HuH-7.5 (cell line): Measurements from ENCODE around the gene LRMDA.

Source experiments
- DNase-seq: peaks from one replicate; pipeline ENCODE4 v3.0.0; 2011; ENCODE audit warnings: low spot score

LRMDA gene

DNA sequence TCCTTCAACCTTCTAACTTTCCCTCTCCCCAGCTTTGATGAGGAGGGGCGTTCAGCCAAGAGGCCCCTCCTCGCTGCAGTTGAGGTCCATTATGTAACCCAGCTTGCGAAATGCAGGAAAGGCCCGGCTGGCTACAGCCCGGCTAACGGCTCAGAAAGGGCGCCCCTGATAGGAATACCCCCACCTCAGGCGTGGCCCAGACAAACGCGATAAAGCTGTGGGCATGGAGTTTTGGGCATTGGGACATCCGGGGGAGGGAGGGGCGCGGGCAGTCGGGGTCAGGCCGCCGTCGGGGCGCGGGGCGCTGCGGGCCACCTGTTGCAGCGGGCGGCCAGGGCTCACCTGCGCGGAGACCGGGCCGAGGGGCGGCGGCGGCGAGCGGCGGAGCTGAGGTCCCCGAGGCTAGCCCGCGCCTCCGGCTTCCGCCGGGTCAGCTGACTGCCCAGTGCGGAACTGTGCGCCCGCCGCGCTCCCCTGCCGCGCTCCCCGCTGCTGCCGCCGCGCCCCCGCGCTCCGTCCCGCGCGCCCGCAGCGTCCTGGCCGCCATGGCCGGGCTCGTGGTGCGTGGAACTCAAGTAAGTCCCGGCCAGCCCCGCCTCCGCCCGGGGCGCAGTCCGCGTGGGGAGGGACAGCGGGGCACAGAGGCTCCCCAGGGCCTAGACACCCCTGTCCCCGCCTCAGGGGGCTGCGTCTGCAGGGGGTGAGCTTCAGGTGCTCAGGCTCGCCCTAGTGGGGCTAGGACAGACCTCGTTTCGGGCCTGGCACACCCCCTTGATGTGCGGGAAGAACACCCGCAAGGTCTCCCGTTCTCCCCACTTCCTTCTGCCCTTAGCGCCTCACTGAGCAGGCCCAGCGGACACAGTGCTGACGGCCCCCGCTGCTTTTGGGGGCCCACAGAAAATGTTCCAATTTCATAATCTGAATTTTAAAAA, at the start of gene LRMDA:
TSS of gene LRMDA (plus strand) at position 445 of the 932 bp plus-strand sequence.
- no peak for DNase-seq

DNA sequence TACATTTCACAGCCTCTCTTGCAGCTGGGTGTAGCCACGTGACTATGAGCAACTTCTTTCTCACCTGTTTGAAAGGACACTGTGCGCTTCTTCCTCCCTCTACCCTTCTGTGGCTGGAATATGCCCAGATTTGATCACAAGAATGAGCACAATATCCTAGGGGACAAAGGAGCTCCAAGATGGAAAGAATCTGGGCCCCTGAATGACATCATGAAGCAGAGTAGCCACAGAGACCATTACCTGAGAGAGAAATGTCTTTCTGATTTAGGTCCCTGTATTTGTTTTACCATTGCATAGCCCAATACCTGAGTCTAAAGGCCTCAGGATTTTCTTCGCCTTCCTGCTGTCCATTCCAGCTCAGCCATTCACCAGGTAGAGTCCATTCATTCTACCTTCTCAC, 45.3 kb upstream of the LRMDA start:
- DNase-seq, result no peak

DNA sequence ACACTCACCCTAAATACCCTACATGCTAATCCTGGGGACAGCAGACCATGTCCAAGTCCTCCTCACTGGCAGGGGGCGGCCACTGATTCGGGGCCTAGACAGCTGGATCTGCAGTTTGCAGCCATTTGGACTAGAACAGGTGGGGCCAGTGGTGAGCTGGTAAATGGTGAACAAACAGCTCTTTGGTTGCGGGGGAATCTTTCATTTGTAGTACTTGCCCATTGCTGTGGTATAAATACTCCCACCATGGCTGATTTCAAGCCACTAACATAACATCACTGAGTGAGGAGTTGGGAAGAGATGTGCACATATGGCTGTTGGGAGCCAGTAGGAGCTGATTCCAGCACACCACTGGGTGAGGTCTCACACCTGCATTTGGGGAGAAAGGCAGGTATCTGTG, 43.3 kb upstream of the LRMDA start:
- DNase-seq, result no peak

DNA sequence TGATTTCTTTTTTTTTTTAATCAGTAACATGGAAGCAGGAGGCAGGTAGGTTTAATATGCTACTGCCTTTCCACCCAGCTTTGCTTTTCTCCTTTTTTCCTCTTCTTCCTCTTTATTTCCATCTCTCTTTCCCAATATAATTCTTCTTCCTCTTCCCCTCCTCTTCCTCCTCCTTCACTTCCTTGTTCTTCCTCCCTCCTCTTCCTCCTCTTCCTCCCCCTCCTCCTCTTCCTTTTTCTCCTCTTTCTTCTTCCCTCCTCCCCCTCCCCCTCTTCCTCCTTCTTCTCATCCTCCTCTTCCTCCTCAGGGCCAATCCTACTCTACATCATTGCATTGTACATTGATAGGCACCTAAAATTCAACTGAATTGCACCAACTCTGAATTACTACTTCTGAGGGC, 41.2 kb upstream of the LRMDA start:
- DNase-seq, result no peak

DNA sequence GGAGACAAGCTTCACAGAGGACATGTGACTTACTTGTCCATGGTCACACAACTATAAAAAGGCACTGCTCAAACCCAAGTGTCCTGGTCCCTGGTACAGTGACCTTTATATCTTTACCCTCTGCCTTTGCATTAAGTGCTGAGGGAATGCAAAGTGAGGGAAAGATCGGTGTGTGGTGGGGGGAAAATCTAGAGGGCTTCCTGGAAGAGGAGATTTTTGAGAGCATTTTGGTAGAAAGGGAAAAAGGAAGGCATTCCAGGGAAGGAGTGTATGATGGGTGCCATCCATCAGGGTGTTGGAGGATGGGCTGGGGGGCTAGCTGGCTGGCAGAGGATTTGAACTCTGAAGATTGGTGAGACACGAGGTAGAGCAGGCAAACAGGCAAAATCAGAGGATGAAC, 39.2 kb upstream of the LRMDA start:
- DNase-seq, result no peak

DNA sequence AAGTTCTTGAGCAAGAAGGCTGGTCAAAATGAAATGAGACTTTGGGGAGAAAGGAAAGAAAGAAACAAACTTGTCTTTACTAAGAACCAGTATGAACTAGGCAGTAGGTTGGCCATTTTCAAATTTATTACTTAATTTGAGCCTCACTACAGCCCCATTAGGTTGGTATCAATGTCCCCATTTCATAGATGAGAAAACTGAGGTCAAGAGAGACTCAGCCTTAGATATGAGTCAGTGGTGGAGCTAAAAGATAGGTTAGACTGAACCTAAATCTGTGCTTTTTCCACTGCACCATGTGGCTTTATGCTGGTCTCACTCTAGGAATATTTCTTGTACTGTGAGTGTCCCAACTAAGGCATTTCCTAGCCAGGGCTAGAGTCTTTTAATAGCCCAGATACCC, 38.7 kb upstream of the LRMDA start:
- DNase-seq, result no peak

DNA sequence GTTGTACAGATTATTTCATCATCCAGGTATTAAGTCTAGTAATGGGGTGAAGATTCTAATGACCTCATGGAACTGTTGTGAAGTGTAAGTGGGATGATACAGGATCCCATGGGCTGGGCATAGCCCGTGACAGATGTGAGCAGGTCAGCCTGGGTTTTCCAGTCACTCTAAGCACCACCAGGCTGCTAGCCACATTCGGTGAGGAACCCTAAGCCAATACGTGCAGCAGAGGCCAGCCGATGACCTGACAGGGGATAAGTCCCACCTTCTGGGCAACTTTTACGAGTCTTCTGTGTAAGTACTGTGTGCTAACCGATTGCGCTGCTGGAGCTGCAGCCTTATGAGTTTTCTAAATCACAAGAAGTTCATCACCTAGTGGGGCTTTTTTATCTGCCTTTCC, 37.2 kb upstream of the LRMDA start:
- no peak for DNase-seq

DNA sequence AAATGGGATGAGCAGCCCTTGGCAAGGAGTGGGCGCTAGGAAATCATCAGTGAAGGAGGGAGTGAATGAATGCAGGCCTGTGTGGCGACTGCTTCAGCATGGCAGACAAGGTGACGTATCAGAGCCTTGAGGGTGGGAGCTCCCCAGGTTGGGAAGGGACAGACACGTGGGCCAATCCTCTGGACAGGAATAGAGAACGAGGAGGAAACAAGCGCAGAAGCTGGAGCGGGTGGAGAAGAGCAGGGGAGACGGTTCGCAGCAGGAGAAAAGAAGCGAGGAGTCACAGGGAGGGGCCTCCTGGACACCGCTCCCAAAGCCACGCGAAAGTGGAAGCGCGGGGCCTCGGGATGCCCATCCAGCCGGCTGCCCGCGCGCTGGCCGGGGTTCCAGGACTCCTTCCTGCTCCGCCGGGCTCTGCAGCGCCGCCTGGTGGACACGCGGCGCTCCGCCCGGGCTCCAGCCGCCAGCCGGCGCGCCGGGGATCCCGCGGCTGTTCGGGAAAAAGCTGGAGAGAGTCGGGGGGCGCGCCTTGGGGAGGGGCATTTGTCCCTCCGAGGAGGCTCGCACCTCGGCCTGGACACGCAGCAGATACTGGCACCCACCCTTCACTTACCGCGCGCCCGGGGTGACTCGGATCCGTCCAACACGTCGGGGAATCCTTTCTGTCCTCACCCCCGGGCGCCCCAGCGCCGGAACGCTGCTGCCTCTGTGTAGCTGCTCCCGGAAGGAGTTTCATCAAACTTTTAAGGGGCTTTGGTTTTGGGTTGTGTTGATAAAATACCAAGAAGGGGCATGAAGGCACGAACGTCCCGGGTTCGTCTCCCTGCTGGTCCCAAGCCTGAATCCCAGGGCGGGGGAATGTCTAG, 36.1 kb upstream of the LRMDA start:
- DNase-seq, result peak; percentile 72

DNA sequence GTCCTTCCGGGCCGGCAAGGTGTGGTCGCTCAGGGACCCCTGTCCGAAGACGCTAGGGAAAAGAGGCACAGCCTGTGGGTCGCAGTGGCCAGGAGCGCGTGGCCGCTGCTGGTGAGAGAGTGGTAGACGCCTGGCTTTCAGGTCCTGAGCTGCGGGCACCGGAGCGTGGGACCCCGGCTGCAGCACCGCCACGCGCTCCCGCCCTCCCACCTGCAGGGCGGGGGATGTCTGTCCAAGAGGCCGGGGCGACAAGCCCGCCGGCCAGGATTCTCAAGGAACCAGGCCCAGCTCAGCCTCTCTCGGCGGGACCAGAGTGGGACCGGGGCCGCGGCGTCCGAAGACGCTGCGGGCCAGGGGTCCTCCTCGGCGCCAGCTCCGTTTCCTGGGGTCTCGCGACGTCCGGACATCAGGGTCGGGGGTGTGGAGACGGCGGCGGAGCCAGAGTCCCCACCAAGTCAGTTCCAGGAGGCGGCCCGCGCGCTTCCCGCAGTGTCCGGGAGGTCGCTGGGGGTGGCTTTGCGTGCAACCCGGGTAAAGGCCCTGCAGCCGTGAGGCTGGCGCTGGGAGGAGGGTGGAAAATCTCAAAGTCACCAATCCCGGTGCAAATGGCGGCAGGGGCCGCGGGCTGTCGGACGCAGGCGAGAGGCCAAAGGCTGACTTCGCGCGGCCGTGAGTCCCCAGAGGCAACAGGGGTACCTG, 35.3 kb upstream of the LRMDA start:
- DNase-seq, result peak; percentile 48

DNA sequence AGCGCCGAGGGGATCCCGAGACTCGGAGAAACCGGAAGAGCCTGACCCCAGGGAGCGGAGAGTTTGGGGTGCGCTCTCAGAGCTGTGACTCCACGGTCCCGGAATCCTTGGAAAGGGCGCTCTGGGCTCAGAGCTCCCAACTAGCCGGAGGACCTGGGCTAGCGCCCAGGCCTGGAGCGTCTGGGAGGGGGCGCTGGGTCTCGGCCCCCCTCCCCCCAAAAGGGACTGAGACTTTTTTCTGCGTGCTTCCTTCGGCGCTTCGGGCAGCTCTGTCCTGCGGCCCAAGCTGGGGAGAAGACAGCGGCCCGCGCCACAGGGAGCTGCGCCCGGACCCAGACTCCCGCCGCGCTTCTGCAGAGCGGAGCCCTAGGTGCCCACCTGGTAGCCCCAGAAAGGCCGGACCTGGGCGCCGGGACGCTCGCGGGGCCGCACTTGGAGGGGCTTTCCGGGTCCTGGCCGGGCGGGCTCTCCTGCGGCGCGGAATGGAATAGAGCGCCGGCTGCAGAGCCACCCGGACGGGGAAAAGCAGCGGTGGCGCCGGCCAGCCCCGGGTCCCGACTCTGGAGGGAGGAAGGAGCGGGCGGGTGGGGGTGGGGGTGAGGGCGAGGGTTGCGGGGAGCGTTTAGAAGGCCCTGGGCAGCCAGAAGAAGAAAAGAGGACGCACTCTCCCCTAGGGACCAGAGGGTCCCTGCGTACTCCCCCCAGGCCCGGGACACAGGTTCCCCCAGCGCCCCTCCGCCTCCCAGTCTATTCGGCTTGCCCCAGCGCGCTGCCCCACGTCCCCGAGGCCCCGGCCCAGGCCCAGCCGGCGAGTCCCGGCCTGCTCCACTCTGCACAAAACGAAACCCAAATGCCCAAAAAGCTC, 34.6 kb upstream of the LRMDA start:
- peak; percentile 61 for DNase-seq

DNA sequence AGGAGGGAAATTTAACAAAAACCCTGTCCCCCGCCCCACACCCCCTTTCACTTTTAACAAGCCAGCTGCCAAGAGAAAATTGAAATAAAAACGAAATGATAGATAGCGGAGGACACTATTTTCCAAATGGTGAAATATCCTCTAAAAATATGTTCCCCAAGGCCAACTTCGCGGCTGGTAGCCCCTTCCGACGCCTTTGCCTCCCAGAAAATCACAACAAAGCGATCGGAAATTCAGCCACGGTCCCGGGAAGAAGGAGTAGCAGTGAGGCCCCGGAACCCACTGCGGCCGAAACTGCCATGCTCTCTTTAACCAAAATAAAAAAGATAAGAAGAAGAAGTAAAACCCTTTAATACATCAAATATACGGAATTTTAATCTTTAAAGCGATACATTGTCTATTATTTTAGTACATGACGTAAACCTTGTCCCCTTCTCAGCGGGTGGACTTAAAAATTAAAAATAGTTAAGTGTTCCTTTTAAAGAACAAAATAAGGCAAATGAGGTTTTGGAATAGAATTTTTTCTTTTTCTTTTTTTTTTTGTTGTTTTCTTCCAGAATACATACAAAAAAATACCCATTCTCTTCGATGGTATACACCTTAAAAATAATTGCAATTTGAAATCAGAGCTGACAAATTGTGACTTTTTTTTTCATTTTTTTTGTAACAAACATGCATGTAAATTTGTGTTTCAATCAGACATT, 33.8 kb upstream of the LRMDA start:
- no peak for DNase-seq

DNA sequence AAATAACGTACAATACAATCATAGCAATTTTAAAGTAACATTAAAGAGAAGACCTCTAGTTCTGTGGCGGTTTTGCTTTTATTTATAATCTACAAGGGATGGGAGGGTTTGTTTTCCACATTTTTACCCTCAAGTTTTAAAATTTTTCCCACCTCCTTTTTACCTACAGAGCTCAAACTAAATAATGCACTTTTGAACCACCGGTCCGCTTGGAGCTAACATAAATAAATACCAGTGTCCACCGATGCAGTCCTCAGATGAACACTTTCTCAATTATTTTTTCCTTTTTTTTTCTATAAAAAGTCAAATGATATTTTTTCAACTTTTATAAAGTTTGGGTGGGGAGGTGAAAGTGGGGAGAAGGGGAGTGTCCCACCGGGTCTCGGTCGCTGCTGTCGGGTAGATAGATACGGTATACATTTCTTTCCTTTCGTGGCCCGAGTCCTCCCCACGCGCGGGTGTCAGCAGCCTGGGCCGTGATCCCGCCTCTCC, 33.2 kb upstream of the LRMDA start:
- DNase-seq, result no peak

DNA sequence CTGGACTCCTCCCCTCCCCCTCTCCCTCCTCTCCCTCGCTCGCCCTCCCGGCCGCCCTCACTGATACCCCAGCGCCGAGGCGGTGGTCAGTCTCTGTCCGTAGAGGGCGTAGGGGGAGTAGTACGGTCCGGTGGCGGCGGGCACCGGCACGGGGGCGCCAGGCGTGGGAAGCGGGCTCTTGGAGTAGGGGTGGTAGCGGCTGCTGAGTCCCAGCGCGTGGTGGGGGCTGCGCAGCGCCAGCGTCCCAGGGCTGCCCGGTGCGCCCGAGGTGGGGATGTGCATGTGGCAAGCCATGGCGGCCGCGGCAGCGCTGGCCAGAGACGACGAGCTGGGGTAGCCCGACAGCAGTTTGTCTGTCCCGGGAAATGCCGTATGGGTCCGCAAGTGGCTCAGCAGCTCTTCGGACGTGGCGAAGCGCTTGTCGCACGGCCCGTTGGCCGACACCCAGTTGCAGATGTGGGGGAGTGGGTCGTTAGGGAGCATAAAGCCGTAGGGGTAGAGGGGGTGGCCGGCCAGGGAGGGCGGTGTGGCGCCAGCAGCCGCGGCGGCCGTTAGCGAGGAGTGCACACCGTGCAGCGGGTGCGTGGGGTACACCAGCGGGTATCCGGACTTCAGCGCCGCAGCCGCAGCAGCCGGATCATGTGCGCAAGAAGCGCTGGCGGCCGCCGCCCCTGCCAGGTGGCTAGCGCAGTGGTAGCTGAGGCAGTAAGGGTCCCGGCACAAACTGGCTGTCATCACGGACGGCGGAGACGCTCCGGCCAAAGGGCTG, 32.5 kb upstream of the LRMDA start:
- peak; percentile 52 for DNase-seq

DNA sequence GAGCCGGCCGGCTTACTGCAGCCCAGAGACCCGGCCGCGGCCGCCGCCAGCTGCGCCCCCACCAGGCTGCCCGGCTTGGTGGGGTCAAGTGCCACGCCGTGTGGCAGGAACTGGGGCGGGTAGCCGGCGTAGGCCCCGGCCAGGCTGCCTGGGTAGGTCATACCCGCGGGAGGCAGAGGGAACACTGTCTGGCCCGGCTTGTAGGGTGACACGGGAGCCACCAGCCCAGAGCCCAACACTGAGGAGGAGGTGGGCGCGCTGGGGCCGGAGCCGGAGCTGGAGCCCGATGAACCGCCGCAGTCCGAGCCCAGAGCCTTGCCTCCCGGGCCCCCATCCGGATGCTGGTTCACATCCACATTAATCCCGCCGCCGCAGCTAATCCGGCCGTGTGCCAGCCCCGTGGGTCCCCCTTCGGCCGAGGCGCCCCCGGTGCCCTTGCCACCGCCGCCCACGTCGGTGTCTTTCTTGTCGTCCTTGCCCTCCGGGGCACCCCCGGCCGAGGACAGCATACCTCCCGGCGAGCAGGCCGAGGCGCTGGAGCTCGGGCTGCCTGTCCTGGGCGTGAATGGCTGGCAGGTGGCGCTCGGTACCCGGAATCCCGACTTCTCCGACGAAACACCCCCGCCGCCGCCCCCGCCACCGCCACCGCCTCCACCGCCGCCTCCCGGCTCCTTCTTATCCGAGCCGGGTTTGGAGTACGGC, 31.8 kb upstream of the LRMDA start:
- peak; percentile 71 for DNase-seq

DNA sequence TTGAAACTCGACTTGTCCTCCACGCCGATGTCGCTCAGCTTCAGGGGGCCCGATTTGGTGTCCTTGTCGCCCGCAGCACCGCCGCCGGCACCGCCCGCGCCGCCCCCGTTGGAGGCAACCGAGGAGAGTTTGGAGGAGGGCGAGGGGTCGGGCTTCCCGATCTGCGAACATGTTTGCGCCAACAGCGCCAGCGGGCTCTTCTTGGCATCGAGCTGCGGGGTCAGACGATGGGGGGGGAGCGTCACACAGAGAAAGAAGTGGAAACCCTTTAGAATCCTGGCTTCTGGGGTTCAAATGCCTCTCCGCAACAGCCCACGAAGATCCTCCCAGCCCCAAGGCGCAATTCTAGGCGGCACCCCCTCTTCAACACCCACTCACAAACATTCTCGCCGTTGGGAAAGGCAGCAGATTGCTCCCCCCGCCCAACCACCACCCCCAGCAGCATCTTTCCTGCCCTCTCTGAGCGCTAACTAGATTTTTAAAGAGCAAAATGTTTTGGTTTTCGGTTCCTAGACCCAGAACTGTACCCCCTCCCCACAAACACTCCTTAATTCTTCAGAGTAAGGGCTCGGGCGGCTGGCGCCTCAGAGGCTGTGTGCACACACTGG, 31.2 kb upstream of the LRMDA start:
- peak; percentile 46 for DNase-seq

DNA sequence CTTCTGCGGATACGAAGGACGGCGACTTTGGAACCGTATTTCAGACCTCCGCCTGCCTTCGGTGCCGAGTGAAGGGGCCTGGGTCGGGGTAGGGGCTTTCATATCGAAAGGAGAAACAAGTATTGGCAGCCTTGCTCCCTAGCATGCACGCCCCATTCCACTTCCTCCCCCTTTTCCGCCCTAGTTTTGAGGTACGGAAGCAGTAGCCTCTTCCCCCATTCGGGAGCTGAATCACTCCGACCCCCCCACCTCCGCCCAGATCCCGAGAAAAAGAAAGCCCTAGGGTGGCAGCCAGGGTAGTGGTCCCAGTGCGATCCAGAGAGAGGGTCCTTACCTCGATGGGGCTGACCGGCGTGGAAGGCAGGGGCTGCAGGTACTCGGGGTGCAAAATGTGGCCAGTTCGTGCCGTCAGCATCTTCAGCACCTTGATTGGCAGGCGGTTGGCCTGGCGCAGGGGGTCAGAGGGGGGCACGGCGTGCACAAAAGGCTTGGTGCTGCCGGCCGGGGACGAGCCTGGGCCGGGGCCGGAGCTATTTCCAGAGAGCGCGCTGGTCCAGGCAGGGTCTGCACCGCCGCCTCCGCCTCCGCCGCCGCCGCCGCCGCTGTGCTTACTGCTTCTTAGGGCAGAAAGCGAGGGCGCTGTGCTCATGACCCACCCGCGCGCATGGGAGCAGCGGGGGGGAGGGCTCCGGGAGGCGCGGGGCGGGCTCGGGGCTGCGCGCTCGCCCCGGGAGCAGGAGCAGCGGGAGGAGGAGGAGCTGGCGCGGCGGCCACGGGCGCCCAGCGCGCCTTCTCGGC, 30.5 kb upstream of the LRMDA start:
- DNase-seq, result peak; percentile 35

DNA sequence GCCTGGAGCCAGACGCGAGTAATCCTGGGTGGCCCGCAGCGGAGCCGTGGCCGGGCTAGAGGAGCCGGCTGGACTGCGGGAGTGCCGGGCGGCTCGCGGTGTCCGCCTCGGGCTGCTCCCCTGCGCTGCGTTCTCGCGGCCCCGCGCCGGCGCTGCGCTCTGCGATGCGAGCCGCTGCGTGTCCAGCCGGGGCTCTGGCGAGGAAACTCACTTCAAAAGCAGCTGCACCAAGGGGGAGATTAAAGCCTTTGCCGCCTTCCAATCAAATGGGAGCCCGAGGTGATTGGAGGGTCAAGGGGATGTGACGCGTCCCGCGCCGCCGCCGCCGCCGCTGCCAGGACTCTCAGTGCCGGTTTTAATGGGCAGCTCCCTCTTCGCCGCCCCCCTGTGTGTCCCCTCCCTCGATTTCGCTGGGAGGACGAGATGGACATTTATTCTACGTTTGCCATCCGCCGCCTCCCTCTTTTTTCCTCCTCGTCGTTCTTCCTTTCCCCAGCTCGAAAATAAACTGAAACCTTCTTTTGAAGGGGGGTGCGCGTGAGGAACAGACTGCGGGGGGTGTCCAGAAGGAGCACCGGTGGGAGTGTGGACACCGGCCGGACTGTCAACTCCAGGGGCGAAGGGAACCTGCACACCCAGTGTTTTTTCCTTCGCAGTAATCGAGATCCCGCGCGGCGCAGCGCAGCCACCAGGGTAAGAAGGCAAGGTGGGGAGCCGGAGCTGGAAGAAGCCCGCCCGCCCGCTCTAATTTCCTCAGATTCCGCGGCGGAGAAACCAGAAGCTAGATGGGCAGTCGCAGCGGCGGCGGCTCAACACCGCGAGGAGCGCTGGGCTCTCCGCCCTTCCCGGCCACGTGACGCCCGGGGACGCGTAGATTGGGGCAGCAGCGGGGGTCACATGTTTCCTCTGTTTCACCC, 29.6 kb upstream of the LRMDA start, which contains the start of gene ZNF503:
TSS of gene ZNF503 (minus strand) at position 196 of the 917 bp plus-strand sequence. CDS start 345 bp downstream, outside the sequence.
- DNase-seq, result peak; percentile 90
